Measurements from ENCODE around the gene GUCD1.

- TF ChIP-seq POLR2A (IDR thresholded peaks at IDR 0.05; ENCODE audit: borderline replicate concordance, extremely low read depth, insufficient read depth, insufficient read length), result no peak
- TF ChIP-seq CTCF (IDR thresholded peaks at IDR 0.05 in 2 of 3, conservative IDR thresholded peaks at IDR 0.05 in 1 of 3; ENCODE audit: borderline replicate concordance in 1 of 3, insufficient read depth in 1 of 3, low read depth in 2 of 3, low read length in 2 of 3), result no peak
- no peak for TF ChIP-seq MAX (IDR thresholded peaks at IDR 0.05)
- no peak for TF ChIP-seq YY1 (IDR thresholded peaks at IDR 0.05; ENCODE audit: extremely low read depth, insufficient replicate concordance, low read depth, low read length)
- no peak for TF ChIP-seq EZH2phosphoT487 (IDR thresholded peaks at IDR 0.05; ENCODE audit: borderline replicate concordance)
- TF ChIP-seq TCF7L2 (IDR thresholded peaks at IDR 0.05; ENCODE audit: borderline replicate concordance, extremely low read depth, insufficient read depth, insufficient read length), result no peak
- TF ChIP-seq ZBTB33 (IDR thresholded peaks at IDR 0.05; ENCODE audit: extremely low read depth, insufficient replicate concordance, low read length), result no peak
- no peak for TF ChIP-seq POLR2AphosphoS5 (IDR thresholded peaks at IDR 0.05; ENCODE audit: low read depth, low read length)
These were observed 58.7 kb downstream of the GUCD1 start for GRCh38 chr22:24496234-24496633.
